Measurements from ENCODE around the gene PDCL3.

PDCL3 gene

GRCh38 chr2:100562613-100563406 lies at the start of gene PDCL3:
Gene PDCL3 (plus strand): TSS chr2:100562993. CDS start chr2:100563068, 75 bp downstream.
- peak; percentile 87 for DNase-seq (ENCODE audit: low read depth)

GRCh38 chr2:100513650-100514049 lies 49.1 kb upstream of the PDCL3 start:
- DNase-seq (ENCODE audit: low read depth): no peak

- DNase-seq (ENCODE audit: low read depth): no peak
These were observed 45.2 kb upstream of the PDCL3 start for GRCh38 chr2:100517556-100517955.

GRCh38 chr2:100518801-100519200 lies 44.0 kb upstream of the PDCL3 start:
- DNase-seq (ENCODE audit: low read depth): no peak

GRCh38 chr2:100520224-100520623 lies 42.6 kb upstream of the PDCL3 start:
- no peak for DNase-seq (ENCODE audit: low read depth)

GRCh38 chr2:100522430-100522829 lies 40.4 kb upstream of the PDCL3 start:
- DNase-seq (ENCODE audit: low read depth): no peak

GRCh38 chr2:100524331-100524730 lies 38.5 kb upstream of the PDCL3 start:
- DNase-seq (ENCODE audit: low read depth): no peak

- no peak for DNase-seq (ENCODE audit: low read depth)
These were observed 35.9 kb upstream of the PDCL3 start for GRCh38 chr2:100526868-100527267.

GRCh38 chr2:100527440-100528015 lies 35.3 kb upstream of the PDCL3 start:
- no peak for DNase-seq (ENCODE audit: low read depth)

- no peak for DNase-seq (ENCODE audit: low read depth)
These were observed 33.6 kb upstream of the PDCL3 start for GRCh38 chr2:100529176-100529575.

- DNase-seq (ENCODE audit: low read depth): no peak
These were observed 32.9 kb upstream of the PDCL3 start for GRCh38 chr2:100529900-100530299.

GRCh38 chr2:100535855-100536254 lies 26.9 kb upstream of the PDCL3 start:
- DNase-seq (ENCODE audit: low read depth): no peak

GRCh38 chr2:100537918-100538317 lies 24.9 kb upstream of the PDCL3 start:
- DNase-seq (ENCODE audit: low read depth): no peak

GRCh38 chr2:100539221-100539620 lies 23.6 kb upstream of the PDCL3 start:
- DNase-seq (ENCODE audit: low read depth): no peak

GRCh38 chr2:100541404-100541803 lies 21.4 kb upstream of the PDCL3 start:
- no peak for DNase-seq (ENCODE audit: low read depth)

- DNase-seq (ENCODE audit: low read depth): no peak
These were observed 20.4 kb upstream of the PDCL3 start for GRCh38 chr2:100542418-100542817.

GRCh38 chr2:100544911-100545596 lies 17.7 kb upstream of the PDCL3 start:
- DNase-seq (ENCODE audit: low read depth): no peak

GRCh38 chr2:100546469-100546868 lies 16.3 kb upstream of the PDCL3 start:
- no peak for DNase-seq (ENCODE audit: low read depth)

- DNase-seq (ENCODE audit: low read depth): no peak
These were observed 14.0 kb upstream of the PDCL3 start for GRCh38 chr2:100548771-100549170.

- DNase-seq (ENCODE audit: low read depth): no peak
These were observed 11.5 kb upstream of the PDCL3 start for GRCh38 chr2:100551303-100551702.

- no peak for DNase-seq (ENCODE audit: low read depth)
These were observed 7.9 kb upstream of the PDCL3 start for GRCh38 chr2:100554798-100555407.

- no peak for DNase-seq (ENCODE audit: low read depth)
These were observed 6.0 kb upstream of the PDCL3 start for GRCh38 chr2:100556746-100557145.

All from stimulated activated CD8-positive, alpha-beta memory T cell treated with anti-CD3 and anti-CD28 coated beads, Interleukin-15, amount 100 ng/mL, for 24 hours (primary cell).